Epidermal melanocyte (primary cell): ENCODE measurements around the gene SOX18.
A peak's percentile ranks its signal among the peaks of the same experiment; 100 is the strongest.

Experiments
- DNase-seq: peaks from one replicate; pipeline ENCODE4 v3.0.0; 2011; ENCODE audit warnings: low spot score; ENCODE audit not compliant: insufficient read length

SOX18 gene

GRCh38 chr20:64038565-64039292 lies 10.7 kb downstream of the SOX18 start:
- peak; percentile 83 for DNase-seq

DNA sequence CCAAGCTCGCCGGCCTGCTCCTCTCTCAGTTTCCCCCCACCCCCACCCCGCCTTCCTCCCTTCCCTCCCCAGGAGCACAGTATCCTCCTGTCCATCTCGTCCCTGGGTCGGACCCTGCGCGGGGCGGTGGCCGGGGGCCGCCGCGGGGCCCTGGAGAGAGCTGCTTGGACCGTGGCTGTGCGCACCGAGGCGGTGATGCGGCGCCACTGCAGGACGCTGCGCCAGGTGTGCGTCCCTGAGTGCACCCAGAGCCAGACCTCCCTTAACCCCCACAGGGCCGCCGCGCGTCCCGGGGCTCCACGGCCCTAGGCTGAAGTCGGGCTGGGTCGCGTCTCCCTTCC lies 11.2 kb downstream of the SOX18 start:
- no peak for DNase-seq

- no peak for DNase-seq
Measured at GRCh38 chr20:64037498-64038213, 11.8 kb downstream of the SOX18 start.

DNA sequence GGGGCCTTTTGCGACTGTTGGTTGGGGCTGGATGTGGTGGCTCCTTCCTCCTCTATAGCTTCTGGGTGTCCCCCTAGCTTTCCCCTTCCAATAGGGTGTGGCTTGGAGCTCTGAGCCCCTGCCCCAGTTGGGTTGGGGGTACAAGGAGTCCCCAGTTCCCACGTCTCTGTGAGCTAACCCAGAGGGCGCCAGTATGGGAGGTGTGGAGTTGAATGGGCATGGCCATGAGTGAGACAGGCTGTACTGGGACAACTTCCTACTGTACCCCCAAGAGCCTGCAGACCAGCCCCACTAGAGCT lies 12.3 kb downstream of the SOX18 start:
- no peak for DNase-seq

DNA sequence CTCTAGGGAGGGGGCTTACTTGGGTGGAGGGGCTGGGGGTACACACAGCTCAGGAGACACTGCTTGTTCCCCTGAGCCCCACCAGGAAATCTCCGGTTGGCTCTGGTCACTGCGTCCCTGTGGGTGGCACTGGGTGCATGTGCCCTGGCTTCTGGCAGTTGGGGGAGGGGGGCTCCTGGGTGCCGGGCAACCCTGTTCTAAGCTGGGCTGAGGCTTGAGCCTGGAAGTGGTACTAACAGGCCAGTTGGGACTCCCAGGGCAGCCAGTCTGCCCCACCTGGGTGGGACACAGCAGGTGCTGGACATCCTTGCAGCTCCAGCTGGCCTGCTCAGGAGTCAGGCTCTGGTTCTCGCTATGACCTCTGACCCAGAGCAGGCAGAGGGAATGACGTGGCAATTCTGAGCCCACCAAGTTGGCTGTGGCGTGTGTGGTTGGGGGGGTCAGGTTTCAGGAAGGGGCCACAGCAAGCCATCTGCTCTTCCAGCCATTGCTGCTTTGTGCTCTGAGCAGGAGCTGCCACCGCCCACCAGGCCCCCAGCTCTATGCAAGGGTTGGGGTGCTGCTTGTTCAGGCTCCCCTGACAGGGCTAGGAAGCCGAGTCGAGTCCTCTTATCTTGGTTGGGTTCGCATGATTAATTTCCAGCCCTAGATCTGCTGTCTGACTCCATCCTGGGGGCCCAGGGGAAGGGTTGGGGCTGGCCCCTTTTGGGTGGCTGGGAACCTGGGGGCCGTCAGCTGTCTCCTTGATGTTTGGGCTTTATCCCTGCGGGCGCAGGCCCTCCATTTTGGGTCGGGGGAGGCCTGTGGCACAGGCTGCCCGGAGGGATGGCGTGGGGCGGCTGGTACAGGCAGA lies 12.9 kb downstream of the SOX18 start:
- DNase-seq: no peak

- DNase-seq: no peak
Measured at GRCh38 chr20:64035933-64036345, 13.5 kb downstream of the SOX18 start, which contains the start of gene C20orf204. TSS of gene C20orf204 (plus strand) at chr20:64036182. CDS start at chr20:64036324, 142 bp downstream.

DNA sequence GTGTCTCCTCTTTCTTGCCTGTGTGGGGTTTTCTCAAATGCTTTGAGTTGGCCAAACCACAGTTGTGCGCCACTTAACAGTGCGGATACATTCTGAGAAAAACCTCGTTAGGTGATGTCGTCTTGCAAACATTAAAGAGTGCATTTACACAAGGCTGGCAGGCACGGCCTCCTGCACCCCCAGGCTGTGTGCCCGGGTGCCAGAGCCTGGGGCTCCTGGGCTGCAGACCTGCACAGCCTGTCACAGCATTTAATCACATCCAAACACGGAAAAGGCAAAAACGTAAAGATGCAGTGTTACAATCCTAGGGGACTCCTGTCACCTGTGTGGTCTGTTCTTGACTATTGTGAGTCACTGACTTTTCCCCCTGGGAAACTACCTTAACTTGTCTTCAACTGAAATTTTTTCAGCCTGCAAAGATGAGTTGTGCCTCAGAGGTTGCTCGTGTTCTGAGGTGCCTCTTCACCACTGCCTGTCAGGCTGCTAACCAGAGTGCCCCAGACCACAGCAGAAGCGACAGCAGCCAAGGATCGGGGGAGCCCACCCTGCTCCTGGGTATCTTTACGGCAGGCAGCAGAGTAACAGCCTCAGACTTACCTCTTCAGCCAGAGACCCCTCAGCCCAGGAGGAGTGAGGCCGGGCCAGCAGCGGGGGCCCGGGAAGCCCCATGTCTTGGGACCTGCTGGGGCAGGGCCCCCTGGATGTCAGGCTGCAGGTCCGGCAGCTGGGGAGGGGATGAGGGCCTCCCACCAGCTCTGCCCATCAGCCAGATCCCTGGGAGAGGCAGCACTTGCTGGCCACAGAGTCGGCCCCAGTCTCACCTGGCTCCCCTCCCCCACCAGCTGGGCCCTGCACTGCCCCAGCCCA lies 14.1 kb downstream of the SOX18 start:
- DNase-seq: no peak

- DNase-seq: no peak
Measured at GRCh38 chr20:64033981-64034493, 15.4 kb downstream of the SOX18 start.

DNA sequence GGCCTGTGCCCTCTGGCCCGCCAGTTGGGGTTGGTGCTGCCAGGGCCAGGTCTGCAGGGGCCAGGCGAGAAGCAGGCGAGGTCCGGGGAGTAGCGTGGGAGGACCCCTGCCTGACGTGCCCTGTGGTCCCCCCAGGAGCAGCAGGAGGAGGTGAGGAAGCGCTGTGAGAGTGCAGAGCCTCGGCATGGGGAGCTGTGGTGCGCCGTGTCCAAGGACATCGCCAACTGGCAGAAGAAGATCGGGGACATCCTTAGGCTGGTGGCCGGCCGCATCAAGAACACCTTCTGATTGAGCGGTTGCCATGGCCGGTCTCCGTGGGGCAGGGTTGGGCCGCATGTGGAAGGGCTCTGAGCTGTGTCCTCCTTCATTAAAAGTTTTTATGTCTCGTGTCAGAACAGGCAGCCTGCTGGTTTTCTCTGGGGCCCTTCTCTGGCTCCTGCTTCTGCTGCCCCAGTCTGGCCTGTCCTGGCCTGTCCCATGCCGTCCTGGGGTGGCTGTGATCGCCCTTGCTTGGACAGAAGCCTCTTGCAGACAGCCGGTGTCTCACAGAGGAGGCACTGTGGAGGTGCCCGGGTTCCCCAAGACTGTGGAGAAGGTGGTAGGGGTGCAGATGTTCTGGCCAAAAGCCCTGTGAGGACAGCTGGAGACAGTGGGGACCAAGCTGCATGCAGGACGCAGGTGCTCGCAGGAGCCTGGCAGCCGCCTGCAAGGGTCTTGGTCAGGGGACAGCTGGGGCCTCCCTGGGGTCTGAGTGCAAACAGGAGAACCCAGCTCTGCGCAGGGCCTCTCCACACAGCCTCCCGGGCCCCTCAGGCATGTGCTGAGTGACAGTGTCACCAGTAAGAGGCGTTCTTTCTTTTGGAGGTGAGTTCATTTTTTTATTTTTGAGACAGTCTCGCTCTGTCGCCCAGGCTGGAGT lies 16.5 kb downstream of the SOX18 start:
- DNase-seq: no peak

DNA sequence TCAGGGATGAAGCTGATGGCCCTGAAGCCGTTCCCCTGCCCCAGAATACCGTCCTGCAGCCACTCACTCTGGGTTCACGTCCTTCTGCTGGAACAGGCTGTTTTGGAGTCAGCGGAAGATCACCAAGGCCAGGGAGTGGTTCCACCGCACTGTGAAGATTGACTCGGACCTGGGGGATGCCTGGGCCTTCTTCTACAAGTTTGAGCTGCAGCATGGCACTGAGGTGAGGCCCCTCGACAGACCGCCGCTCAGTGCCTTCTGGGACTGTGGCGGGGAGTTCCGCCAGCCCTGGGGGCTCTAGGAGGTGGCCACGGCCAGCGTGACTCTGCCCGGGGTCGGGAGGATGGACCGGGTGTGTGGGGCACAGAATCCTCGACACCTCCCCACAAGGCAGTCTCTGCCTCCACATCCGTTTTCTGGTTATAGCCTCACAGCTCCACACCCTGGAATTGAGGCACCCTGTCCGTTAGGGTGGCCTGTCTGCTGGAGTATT lies 17.6 kb downstream of the SOX18 start:
- DNase-seq: no peak

DNA sequence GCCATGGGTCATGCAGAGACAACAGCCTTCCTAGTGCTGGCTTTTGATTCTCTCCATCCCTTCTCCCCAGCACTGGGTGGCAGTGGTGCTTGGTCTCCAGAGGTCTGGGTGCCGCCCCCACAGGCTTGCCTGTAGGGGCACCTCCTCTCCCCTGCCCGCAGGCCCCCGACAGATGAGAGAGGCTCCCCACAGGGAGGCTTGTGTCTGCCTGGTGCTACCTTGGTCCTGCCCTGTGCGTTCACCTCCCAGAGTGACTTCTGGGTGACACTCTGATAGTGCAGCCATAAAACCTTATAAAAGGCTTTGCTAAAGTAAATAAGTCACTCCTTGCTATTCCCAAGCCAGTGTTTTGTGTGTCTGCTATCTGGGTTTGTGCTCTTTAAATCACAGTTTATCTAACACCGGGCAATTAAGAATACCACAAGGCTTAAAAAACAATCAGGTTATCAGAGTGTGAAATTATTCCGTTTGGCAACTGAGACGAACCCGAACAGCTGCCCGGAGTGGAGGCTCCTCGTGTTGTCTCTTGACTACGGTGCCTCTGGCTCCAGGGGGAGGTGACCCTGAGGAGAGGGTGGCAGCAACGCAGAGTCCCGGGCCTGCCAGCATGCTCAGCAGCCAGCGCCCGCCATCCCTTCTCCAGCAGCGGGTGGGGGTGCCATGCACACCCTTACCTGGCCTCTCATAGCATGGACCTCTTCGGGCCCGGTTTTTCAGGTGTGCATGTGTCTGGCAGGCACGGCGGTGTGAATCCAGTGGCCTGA lies 18.9 kb downstream of the SOX18 start:
- DNase-seq: no peak

DNA sequence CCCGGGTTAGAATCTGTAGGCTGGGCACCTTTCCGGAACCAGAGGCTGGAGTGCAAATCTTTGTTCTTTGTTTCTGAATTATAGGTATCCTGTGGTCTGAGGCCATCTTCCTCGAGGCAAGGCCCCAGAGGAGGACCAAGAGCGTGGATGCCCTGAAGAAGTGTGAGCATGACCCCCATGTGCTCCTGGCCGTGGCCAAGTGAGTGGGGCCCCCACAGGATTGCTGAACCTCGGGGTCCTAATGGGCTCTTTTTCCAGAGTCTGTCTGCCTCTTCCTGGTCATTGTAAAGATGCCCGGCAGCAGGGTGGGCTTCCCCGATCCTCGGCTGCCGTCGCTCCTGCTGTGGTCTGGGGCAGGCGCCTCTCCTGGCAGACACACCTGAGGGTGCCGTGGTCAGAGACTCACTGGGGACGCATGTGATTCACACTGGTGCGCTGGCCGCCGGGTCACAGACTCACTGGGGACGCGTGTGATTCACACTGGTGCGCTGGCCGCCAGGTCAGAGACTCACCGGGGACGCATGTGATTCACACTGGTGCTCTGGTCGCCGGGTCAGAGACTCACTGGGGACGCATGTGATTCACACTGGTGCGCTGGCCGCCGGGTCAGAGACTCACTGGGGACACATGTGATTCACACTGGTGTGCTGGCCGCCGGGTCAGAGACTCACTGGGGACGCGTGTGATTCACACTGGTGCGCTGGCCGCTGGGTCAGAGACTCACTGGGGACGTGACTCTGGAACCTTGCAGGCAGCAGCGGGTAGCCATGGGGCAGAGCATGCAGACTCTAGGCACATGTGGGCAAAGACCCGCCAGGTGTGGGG lies 19.9 kb downstream of the SOX18 start:
- no peak for DNase-seq

DNA sequence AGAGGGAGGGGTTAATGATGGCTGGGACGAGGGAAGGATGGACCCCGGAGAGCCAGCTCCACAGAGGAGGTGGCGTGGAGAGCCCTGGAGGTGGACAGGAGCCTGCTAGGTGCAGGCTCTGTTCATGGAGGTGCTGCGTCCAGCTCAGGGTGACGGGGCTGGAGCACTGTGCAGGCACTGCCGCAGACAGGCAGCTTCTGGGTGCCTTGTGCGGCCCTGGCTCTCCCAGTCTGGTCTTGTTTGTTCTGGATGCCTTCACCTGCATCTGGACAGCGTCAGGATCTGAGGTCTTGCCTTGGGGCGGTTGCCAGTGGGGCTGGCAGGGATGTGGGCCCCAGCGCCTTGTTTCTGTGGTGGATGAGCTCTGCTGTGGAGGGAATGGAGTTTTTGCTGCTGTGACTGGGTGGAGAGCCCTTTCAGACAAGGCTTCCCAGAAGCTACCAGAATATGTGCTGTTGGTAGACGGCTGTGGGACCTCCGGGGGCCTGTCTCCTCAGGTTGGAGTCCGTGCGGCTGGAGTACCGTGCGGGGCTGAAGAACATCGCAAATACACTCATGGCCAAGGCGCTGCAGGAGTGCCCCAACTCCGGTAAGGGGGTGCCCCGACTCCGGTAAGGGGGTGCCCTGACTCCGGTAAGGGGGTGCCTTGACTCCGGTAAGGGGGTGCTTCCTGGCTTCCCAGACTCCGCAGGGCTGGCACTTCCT lies 21.3 kb downstream of the SOX18 start:
- DNase-seq: no peak

- no peak for DNase-seq
Measured at GRCh38 chr20:64025826-64026412, 23.5 kb downstream of the SOX18 start.

- DNase-seq: no peak
Measured at GRCh38 chr20:64025101-64025825, 24.2 kb downstream of the SOX18 start.

DNA sequence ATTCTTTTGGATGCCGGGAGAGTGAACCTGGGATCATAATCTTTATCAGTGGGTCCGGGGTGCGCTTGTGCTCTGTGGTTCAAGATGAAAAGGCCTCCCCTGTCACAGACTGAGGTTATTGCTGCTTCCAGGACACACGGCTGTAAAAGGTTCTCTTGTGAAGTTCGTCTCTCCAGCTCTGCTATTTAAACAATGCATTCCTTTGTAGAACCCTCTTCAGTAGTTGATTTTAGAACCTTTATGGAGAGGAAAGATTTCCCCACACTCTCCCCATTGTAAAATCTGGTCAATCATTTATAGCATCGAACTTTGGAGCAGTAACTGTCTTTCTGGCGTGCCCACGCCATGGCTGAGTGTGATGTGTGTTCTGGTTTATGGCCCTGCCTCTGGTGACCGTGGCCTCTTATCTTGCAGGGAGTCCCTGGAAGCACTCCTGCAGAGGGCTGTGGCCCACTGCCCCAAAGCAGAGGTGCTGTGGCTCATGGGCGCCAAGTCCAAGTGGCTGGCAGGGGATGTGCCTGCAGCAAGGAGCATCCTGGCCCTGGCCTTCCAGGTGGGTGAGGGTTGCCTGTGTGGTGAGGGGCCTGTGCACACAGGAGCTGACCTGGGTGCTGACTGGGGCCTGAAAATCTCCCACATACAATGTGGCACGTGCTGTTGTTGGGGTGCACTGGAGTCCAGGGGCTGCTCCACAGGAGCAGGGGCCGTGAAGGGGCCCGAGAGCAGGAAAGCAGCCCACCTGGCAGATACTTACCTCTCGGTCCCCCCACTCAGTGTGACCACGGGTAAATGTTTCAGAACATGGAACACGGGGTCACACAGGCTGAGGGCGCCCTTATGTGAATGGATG lies 25.1 kb downstream of the SOX18 start:
- no peak for DNase-seq
